Neural cell (in vitro differentiated cells): ENCODE results near the gene VARS2. TPM values are rescaled to one million over a fixed set of nuclear protein-coding genes. Genes with fewer than 3 reads are reported as not detected.

Experiments used
- H2AFZ ChIP-seq: fragments of 200-600, 300-800 bp; sonication (generic), shearing (Covaris generic); 2 replicates; pipeline ENCODE4 v1.6.0; 2014; ENCODE audit warnings: low read depth, mild to moderate bottlenecking, antibody characterized with exemption, low read length, moderate library complexity
- H3F3A ChIP-seq: fragments of 200-600 bp; shearing (Covaris generic); 2 replicates; pipeline ENCODE4 v1.6.1; 2016; ENCODE audit warnings: mild to moderate bottlenecking, moderate library complexity, mixed read lengths, antibody characterized with exemption, low read length; ENCODE audit not compliant: insufficient read depth, poor library complexity, severe bottlenecking
- H3K27ac ChIP-seq: fragments of 200-600, 300-800 bp; sonication (generic), shearing (Covaris generic); 2 replicates; pipeline ENCODE4 v1.5.1; 2014; ENCODE audit warnings: mild to moderate bottlenecking, low read length, moderate library complexity
- H3K27me3 ChIP-seq: fragments of 300-800, 200-600 bp; sonication (generic), shearing (Covaris generic); 2 replicates; pipeline ENCODE4 v1.6.0; 2014; ENCODE audit warnings: mild to moderate bottlenecking, low read depth, low read length, moderate library complexity; ENCODE audit not compliant: insufficient read depth
- H3K36me3 ChIP-seq: fragments of 300-800, 200-600 bp; sonication (generic), shearing (Covaris generic); 2 replicates; pipeline ENCODE4 v1.5.1; 2014; ENCODE audit warnings: mild to moderate bottlenecking, antibody characterized with exemption, low read length, moderate library complexity; ENCODE audit not compliant: insufficient read depth
- H3K4me2 ChIP-seq: fragments of 300-800, 200-600 bp; sonication (generic), shearing (Covaris generic); 2 replicates; pipeline ENCODE4 v1.6.0; 2014; ENCODE audit warnings: mild to moderate bottlenecking, low read length
- H3K4me3 ChIP-seq: fragments of 300-800, 200-600 bp; sonication (generic), shearing (Covaris generic); 2 replicates; pipeline ENCODE4 v1.5.1; 2014; ENCODE audit warnings: mild to moderate bottlenecking, low read length, moderate library complexity
- H3K79me2 ChIP-seq: fragments of 200-600 bp; shearing (Covaris generic); replicated peaks from 2 replicates; pipeline ENCODE4 v1.6.0; 2014; ENCODE audit warnings: mild to moderate bottlenecking, low read length, moderate library complexity; ENCODE audit not compliant: insufficient read depth
- H3K9ac ChIP-seq: fragments of 300-800, 200-600 bp; sonication (generic), shearing (Covaris generic); 2 replicates; pipeline ENCODE4 v1.6.1; 2016; ENCODE audit warnings: mild to moderate bottlenecking, low read length, mixed read lengths
- H3K9me2 ChIP-seq: fragments of 200-600 bp; shearing (Covaris generic); 2 replicates; pipeline ENCODE4 v1.6.1; 2016; ENCODE audit warnings: mild to moderate bottlenecking, low read length, mixed read lengths; ENCODE audit not compliant: insufficient read depth
- H3K9me3 ChIP-seq: fragments of 200-600, 300-800 bp; sonication (generic), shearing (Covaris generic); 2 replicates; pipeline ENCODE4 v1.6.1; 2016; ENCODE audit warnings: mild to moderate bottlenecking, mixed run types, low read length, moderate library complexity, mixed read lengths
- H4K20me1 ChIP-seq: fragments of 200-600 bp; shearing (Covaris generic); 2 replicates; pipeline ENCODE4 v1.6.1; 2016; ENCODE audit warnings: mild to moderate bottlenecking, mixed run types; ENCODE audit not compliant: insufficient read depth
- EP300 ChIP-seq: fragments of 450-650 bp; conservative IDR thresholded peaks from 2 replicates; pipeline ENCODE4 v1.6.1; 2014; ENCODE audit warnings: antibody characterized with exemption, mild to moderate bottlenecking, moderate library complexity; ENCODE audit not compliant: poor library complexity, severe bottlenecking
- EZH2 ChIP-seq: fragments of 200-600, 300-800 bp; shearing (Covaris generic), sonication (generic); IDR thresholded peaks from 2 replicates; pipeline ENCODE4 v1.6.1; 2014; ENCODE audit warnings: antibody characterized with exemption, low read length, borderline replicate concordance, mild to moderate bottlenecking; ENCODE audit not compliant: insufficient read depth, poor library complexity, severe bottlenecking
- POLR2AphosphoS5 ChIP-seq: IDR thresholded peaks from 2 replicates; pipeline ENCODE4 v1.6.1; 2012
- RAD21 ChIP-seq: fragments of 450-650 bp; conservative IDR thresholded peaks from 2 replicates; pipeline ENCODE4 v1.6.1; 2014; ENCODE audit warnings: antibody characterized with exemption, mild to moderate bottlenecking, moderate library complexity
- SMC3 ChIP-seq: fragments of 450-650 bp; conservative IDR thresholded peaks from 2 replicates; pipeline ENCODE4 v1.6.1; 2014; ENCODE audit warnings: antibody characterized with exemption, mild to moderate bottlenecking, moderate library complexity; ENCODE audit not compliant: poor library complexity
- TAF1 ChIP-seq: IDR thresholded peaks from 2 replicates; pipeline ENCODE4 v1.6.1; 2012; ENCODE audit warnings: low read depth
- polyA plus RNA-seq: library from polyadenylated mRNA; depleted of rRNA; stranded (reverse); fragments of >200 nt; gene quantifications from 2 replicates; pipeline ENCODE4 v1.2.3, GENCODE V29; 2014
- TF ChIP-seq, protein P1 (sequence below): IDR thresholded peaks from 2 replicates; pipeline ENCODE4 v1.6.1; 2012; ENCODE audit warnings: borderline replicate concordance
- TF ChIP-seq, protein P2 (sequence below): fragments of 450-650 bp; IDR thresholded peaks from 2 replicates; pipeline ENCODE4 v1.5.1; 2014; ENCODE audit warnings: antibody characterized with exemption, mild to moderate bottlenecking, moderate library complexity; ENCODE audit not compliant: poor library complexity, severe bottlenecking

Gene VARS2
- polyA plus RNA-seq, 1 donor from 2014 or later: 93.4 TPM

DNA sequence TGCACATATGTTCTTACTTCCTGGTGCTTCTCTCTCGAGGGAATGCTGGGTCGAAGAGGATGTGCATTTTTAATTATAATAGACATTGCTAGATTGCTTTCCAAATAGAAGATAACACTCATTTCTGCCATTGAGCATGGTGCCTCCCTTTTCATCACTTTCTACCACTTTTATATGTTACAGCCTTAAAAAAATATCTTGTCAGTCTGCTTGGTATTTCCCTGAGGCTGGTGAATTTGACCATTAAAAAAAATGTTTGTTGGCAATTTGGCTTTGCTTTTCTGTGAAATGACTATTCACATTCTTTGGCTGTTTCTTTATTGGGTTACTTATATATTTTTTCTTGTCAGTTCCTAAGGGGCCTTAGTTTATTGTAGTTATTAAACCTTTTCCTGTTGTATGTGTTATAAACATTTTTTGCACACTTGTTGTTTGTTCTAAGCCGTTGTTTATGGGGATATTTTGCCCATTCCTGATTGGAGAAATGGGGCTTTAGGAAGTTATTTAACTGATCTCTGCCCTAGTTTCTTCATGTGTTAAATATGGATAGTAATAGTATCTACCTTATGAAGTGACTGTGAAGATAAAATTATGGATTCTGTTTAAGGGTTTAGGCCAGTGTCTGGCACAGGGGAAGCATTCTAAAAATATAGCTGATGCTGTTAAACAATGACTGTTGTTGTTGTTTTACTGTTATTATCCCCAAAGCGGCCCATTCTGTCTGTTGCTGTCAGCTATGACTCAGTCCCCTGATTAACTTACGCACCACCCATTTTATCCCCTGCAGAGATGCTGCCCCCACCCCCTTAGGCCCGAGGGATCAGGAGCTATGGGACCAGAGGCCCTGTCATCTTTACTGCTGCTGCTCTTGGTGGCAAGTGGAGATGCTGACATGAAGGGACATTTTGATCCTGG lies 25.9 kb upstream of the VARS2 start:
- Histone ChIP-seq H3K9ac (no peak overlapping the region), H3K27ac (peak overlapping the region; percentile 100), H4K20me1 (peaks cover 5% of the 10 kb centered on the region), H3K4me2 (peak overlapping the region; percentile 17), H3K79me2 (peaks cover 78% of the 10 kb centered on the region), H3K36me3 (peaks cover 6% of the 10 kb centered on the region), H2AFZ (no peak overlapping the region), H3K9me2 (no peaks in the 10 kb centered on the region), H3K9me3 (no peaks in the 10 kb centered on the region), H3F3A (peaks cover 12% of the 10 kb centered on the region), H3K27me3 (no peaks in the 10 kb centered on the region), H3K4me3 (peak overlapping the region; percentile 72)
- TF ChIP-seq POLR2AphosphoS5: no peak
- no peak for TF ChIP-seq RAD21
- TF ChIP-seq EP300: no peak
- TF ChIP-seq, protein P1, sequence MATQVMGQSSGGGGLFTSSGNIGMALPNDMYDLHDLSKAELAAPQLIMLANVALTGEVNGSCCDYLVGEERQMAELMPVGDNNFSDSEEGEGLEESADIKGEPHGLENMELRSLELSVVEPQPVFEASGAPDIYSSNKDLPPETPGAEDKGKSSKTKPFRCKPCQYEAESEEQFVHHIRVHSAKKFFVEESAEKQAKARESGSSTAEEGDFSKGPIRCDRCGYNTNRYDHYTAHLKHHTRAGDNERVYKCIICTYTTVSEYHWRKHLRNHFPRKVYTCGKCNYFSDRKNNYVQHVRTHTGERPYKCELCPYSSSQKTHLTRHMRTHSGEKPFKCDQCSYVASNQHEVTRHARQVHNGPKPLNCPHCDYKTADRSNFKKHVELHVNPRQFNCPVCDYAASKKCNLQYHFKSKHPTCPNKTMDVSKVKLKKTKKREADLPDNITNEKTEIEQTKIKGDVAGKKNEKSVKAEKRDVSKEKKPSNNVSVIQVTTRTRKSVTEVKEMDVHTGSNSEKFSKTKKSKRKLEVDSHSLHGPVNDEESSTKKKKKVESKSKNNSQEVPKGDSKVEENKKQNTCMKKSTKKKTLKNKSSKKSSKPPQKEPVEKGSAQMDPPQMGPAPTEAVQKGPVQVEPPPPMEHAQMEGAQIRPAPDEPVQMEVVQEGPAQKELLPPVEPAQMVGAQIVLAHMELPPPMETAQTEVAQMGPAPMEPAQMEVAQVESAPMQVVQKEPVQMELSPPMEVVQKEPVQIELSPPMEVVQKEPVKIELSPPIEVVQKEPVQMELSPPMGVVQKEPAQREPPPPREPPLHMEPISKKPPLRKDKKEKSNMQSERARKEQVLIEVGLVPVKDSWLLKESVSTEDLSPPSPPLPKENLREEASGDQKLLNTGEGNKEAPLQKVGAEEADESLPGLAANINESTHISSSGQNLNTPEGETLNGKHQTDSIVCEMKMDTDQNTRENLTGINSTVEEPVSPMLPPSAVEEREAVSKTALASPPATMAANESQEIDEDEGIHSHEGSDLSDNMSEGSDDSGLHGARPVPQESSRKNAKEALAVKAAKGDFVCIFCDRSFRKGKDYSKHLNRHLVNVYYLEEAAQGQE: no peak
- no peak for TF ChIP-seq EZH2
- TF ChIP-seq, protein P2, sequence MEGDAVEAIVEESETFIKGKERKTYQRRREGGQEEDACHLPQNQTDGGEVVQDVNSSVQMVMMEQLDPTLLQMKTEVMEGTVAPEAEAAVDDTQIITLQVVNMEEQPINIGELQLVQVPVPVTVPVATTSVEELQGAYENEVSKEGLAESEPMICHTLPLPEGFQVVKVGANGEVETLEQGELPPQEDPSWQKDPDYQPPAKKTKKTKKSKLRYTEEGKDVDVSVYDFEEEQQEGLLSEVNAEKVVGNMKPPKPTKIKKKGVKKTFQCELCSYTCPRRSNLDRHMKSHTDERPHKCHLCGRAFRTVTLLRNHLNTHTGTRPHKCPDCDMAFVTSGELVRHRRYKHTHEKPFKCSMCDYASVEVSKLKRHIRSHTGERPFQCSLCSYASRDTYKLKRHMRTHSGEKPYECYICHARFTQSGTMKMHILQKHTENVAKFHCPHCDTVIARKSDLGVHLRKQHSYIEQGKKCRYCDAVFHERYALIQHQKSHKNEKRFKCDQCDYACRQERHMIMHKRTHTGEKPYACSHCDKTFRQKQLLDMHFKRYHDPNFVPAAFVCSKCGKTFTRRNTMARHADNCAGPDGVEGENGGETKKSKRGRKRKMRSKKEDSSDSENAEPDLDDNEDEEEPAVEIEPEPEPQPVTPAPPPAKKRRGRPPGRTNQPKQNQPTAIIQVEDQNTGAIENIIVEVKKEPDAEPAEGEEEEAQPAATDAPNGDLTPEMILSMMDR: no peak
- TF ChIP-seq SMC3: no peak

GRCh38 chr6:30888816-30889495 lies 25.1 kb upstream of the VARS2 start:
- no peak overlapping the region for H3K9ac ChIP-seq

More at GRCh38 chr6:30888816-30889495, 25.1 kb upstream of the VARS2 start:
- Histone ChIP-seq H3K36me3 (peaks cover 6% of the 10 kb centered on the region), H3K9me2 (no peaks in the 10 kb centered on the region), H3K79me2 (peaks cover 70% of the 10 kb centered on the region), H3K4me3 (no peak overlapping the region), H2AFZ (no peak overlapping the region), H3K27me3 (no peaks in the 10 kb centered on the region), H3K27ac (no peak overlapping the region), H3K9me3 (no peaks in the 10 kb centered on the region), H3F3A (peaks cover 6% of the 10 kb centered on the region), H4K20me1 (peaks cover 5% of the 10 kb centered on the region), H3K4me2 (no peak overlapping the region)
- TF ChIP-seq, protein P2: no peak
- TF ChIP-seq TAF1 (no peak), EZH2 (no peak)
